ENCODE results near the gene FBXO48. TPM values are rescaled to one million over a fixed set of nuclear protein-coding genes. Genes with fewer than 3 reads are reported as not detected.

The FBXO48 gene
- total RNA-seq, 1 donor = 0.72 TPM

DNA sequence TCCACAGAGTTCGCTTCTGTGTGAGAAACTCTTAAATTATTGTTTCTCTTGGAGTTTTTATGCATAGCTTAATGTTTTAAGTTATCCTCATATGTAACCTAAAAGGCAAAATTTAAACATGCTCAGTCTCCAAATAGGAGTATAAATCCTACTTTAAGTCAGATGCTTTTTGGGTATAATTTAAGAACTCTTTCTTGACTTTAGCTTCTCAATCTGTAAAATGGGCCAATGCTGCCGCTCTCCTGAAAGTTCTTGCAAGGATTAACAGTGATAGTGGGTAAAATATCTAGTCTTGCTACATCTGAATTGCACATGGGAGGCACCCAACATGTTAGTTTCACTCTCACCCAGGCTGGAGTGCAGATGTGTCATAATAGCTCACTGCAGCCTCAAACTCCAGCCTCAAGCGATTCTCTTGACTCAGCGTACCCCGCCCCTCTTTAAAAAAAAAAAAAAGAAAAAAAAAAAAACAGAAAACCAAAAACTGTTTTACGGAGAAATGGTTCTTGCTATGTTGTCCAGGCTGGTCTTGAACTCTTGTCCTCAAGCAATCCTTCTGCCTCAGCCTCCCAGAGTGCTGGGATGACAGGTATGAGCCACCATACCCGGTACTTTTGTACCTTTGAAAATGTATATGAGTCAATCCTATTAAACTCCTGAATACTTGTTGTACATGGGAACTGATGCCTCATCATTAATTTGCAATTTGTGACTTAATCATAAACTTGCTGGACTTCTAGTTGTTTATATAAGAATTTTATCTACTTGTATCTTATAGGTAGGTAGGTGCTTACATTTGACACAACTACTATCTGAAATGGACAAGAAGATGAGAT lies 1.8 kb downstream of the FBXO48 start:
- H3K9me3 ChIP-seq (ENCODE audit: low read depth, low read length) = no peaks in the 10 kb centered on the region
- H3K4me3 ChIP-seq (ENCODE audit: insufficient read depth, low read length) = no peak overlapping the region
- peaks cover 11% of the 10 kb centered on the region for H3K79me2 ChIP-seq (ENCODE audit: insufficient read depth, low read length)
- no peak overlapping the region for H2AFZ ChIP-seq (ENCODE audit: low read length)
- H3K27me3 ChIP-seq (ENCODE audit: insufficient read depth, low read length) = no peaks in the 10 kb centered on the region
- H3K27ac ChIP-seq (ENCODE audit: low read depth, low read length) = no peak overlapping the region
- no peak overlapping the region for H3K4me2 ChIP-seq (ENCODE audit: insufficient read depth, low read length)
- TF ChIP-seq, protein P1, sequence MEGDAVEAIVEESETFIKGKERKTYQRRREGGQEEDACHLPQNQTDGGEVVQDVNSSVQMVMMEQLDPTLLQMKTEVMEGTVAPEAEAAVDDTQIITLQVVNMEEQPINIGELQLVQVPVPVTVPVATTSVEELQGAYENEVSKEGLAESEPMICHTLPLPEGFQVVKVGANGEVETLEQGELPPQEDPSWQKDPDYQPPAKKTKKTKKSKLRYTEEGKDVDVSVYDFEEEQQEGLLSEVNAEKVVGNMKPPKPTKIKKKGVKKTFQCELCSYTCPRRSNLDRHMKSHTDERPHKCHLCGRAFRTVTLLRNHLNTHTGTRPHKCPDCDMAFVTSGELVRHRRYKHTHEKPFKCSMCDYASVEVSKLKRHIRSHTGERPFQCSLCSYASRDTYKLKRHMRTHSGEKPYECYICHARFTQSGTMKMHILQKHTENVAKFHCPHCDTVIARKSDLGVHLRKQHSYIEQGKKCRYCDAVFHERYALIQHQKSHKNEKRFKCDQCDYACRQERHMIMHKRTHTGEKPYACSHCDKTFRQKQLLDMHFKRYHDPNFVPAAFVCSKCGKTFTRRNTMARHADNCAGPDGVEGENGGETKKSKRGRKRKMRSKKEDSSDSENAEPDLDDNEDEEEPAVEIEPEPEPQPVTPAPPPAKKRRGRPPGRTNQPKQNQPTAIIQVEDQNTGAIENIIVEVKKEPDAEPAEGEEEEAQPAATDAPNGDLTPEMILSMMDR (IDR thresholded peaks at IDR 0.05; ENCODE audit: extremely low read depth, low read depth, low read length) = no peak
- H3K4me1 ChIP-seq (ENCODE audit: insufficient read depth, low read length) = peaks cover 26% of the 10 kb centered on the region
- DNase-seq (ENCODE audit: insufficient read length, low spot score, missing footprints) = peak; percentile 58
- H3K36me3 ChIP-seq (ENCODE audit: insufficient read depth, low read length) = no peaks in the 10 kb centered on the region
- H4K20me1 ChIP-seq (ENCODE audit: insufficient read depth, low read length) = no peaks in the 10 kb centered on the region

DNA sequence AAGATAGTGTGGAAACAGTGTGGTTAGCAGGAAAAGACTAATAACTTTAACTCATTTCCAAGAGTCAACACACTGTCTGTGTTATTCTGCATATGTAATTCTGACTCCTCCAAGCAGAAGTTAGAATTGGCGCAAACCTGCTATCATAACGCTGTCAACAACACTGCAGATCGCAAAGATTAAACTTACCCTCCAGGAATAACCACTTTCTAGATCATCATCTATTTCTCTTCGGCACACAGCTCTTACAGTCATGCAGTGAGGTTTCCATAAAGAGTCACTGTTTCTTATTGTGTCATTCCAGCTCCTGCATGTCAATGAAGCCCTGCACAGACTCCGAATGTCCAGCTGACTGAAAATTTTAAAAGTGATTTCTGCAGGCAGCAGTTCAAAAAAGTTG lies 2.4 kb downstream of the FBXO48 start:
- Histone ChIP-seq H3K36me3 (ENCODE audit: insufficient read depth, low read length) (no peaks in the 10 kb centered on the region), H3K4me1 (ENCODE audit: insufficient read depth, low read length) (peaks cover 21% of the 10 kb centered on the region), H2AFZ (ENCODE audit: low read length) (no peak overlapping the region), H3K4me2 (ENCODE audit: insufficient read depth, low read length) (no peak overlapping the region), H4K20me1 (ENCODE audit: insufficient read depth, low read length) (no peaks in the 10 kb centered on the region), H3K27ac (ENCODE audit: low read depth, low read length) (no peak overlapping the region), H3K9me3 (ENCODE audit: low read depth, low read length) (no peaks in the 10 kb centered on the region), H3K4me3 (ENCODE audit: insufficient read depth, low read length) (no peak overlapping the region), H3K27me3 (ENCODE audit: insufficient read depth, low read length) (no peaks in the 10 kb centered on the region), H3K79me2 (ENCODE audit: insufficient read depth, low read length) (peaks cover 11% of the 10 kb centered on the region)
- TF ChIP-seq, protein P1 (IDR thresholded peaks at IDR 0.05; ENCODE audit: extremely low read depth, low read depth, low read length) = no peak
- DNase-seq (ENCODE audit: insufficient read length, low spot score, missing footprints) = no peak

DNA sequence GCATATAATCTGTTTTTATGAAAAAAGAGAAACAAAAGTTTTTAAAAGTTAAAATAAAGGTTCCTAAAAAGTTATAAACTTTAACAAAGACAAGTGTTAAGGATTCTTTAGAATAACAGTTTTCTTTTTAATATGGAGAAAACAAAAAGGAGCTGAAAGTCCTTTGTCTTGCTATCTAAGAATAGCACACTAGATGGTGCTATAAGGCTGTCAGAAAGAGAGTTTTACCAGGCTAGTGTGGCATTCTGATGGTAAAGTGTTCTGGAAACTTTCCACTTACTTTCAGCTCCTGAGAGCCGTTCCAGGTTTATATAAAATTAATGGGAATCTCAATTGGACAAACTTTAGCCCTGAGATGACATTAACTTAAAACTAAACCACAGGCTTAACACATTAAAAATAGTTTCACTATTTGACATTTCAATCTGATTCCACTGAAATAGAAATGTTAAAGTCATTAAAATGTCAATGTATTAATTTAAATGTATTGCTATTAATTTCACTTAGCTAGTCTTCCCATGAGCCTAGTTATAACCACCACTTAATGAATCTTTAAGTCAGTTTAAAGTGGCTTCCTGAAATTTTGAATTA lies 3.7 kb downstream of the FBXO48 start:
- TF ChIP-seq, protein P1 (IDR thresholded peaks at IDR 0.05; ENCODE audit: extremely low read depth, low read depth, low read length) = peak; percentile 77
- no peak overlapping the region for H3K4me2 ChIP-seq (ENCODE audit: insufficient read depth, low read length)
- H2AFZ ChIP-seq (ENCODE audit: low read length) = no peak overlapping the region
- H3K27ac ChIP-seq (ENCODE audit: low read depth, low read length) = no peak overlapping the region
- no peaks in the 10 kb centered on the region for H3K9me3 ChIP-seq (ENCODE audit: low read depth, low read length)
- H3K36me3 ChIP-seq (ENCODE audit: insufficient read depth, low read length) = no peaks in the 10 kb centered on the region
- no peak overlapping the region for H3K4me3 ChIP-seq (ENCODE audit: insufficient read depth, low read length)
- peaks cover 26% of the 10 kb centered on the region for H3K4me1 ChIP-seq (ENCODE audit: insufficient read depth, low read length)
- H3K79me2 ChIP-seq (ENCODE audit: insufficient read depth, low read length) = peaks cover 1% of the 10 kb centered on the region
- H3K27me3 ChIP-seq (ENCODE audit: insufficient read depth, low read length) = no peaks in the 10 kb centered on the region
- DNase-seq (ENCODE audit: insufficient read length, low spot score, missing footprints) = peak; percentile 37
- H4K20me1 ChIP-seq (ENCODE audit: insufficient read depth, low read length) = no peaks in the 10 kb centered on the region

DNA sequence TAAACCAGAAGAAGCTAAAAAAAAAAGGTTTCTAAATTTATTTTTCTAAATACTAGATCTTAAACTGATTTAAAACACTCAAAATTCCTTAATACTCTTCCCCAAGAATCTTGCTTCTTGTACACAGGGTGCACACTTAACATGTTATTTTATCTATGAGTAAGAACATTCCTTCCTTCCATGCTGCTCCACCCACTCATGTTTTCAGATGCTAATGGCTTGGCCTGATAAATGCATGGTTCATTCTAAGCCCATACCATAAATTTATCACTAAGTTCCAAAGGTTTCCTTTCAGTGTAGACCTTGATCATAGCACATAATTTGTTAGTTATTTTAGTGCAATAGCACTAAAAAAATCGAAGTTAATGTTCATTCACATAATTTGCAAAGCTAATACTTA lies 8.1 kb downstream of the FBXO48 start:
- Histone ChIP-seq H2AFZ (ENCODE audit: low read length) (no peak overlapping the region), H3K79me2 (ENCODE audit: insufficient read depth, low read length) (no peaks in the 10 kb centered on the region), H3K36me3 (ENCODE audit: insufficient read depth, low read length) (no peaks in the 10 kb centered on the region), H3K4me1 (ENCODE audit: insufficient read depth, low read length) (peaks cover 18% of the 10 kb centered on the region), H3K4me2 (ENCODE audit: insufficient read depth, low read length) (peak overlapping the region; percentile 26), H3K27me3 (ENCODE audit: insufficient read depth, low read length) (no peaks in the 10 kb centered on the region), H3K27ac (ENCODE audit: low read depth, low read length) (no peak overlapping the region), H4K20me1 (ENCODE audit: insufficient read depth, low read length) (no peaks in the 10 kb centered on the region), H3K9me3 (ENCODE audit: low read depth, low read length) (no peaks in the 10 kb centered on the region), H3K4me3 (ENCODE audit: insufficient read depth, low read length) (no peak overlapping the region)
- peak; percentile 92 for DNase-seq (ENCODE audit: insufficient read length, low spot score, missing footprints)
- TF ChIP-seq, protein P1 (IDR thresholded peaks at IDR 0.05; ENCODE audit: extremely low read depth, low read depth, low read length) = no peak
